Tibial nerve (tissue), 4 donors: ENCODE data around the gene CEP63. TPM values are rescaled to one million over a fixed set of nuclear protein-coding genes. Genes with fewer than 3 reads are reported as not detected.

ENCODE experiments used
- DNase-seq, 2 donors: peaks; one replicate each; pipeline ENCODE4 v3.0.0-alpha.2; 2019; ENCODE audit warnings: low spot score in 2 of 2
- H3K27ac ChIP-seq, 4 donors: fragments of 200-600 bp; sonication (generic) in 3 of 4; one replicate each; pipeline ENCODE4 v1.5.1; 2017 to 2019; ENCODE audit warnings: mild to moderate bottlenecking in 1 of 4
- H3K27me3 ChIP-seq, 2 donors: fragments of 200-600 bp; sonication (generic) in 1 of 2; one replicate each; pipeline versions ENCODE4 v1.5.1 to v1.6.0; 2017 to 2019
- H3K36me3 ChIP-seq, 3 donors: fragments of 200-600 bp; sonication (generic); one replicate each; pipeline ENCODE4 v1.5.1; 2018 to 2019
- H3K4me1 ChIP-seq, 4 donors: fragments of 200-600 bp; sonication (generic) in 3 of 4; one replicate each; pipeline ENCODE4 v1.5.1; 2017 to 2019
- H3K4me3 ChIP-seq, 4 donors: fragments of 200-600 bp; sonication (generic) in 3 of 4; one replicate each; pipeline ENCODE4 v1.5.1; 2017 to 2019; ENCODE audit warnings: mild to moderate bottlenecking in 1 of 4, moderate library complexity in 1 of 4
- H3K9me3 ChIP-seq, 4 donors: fragments of 200-600 bp; sonication (generic) in 3 of 4; one replicate each; pipeline ENCODE4 v1.5.1; 2017 to 2019
- EP300 ChIP-seq, 2 donors: sonication (generic); formaldehyde crosslinking; IDR thresholded peaks; one replicate each; pipeline ENCODE4 v1.6.1; 2017; ENCODE audit warnings: antibody characterized with exemption in 2 of 2, mild to moderate bottlenecking in 1 of 2
- POLR2A ChIP-seq, 2 donors: fragments of 450-650 bp; IDR thresholded peaks; one replicate each; pipeline ENCODE4 v1.6.1; 2017; ENCODE audit warnings: antibody characterized with exemption in 2 of 2, mild to moderate bottlenecking in 2 of 2, moderate library complexity in 2 of 2
- WGBS, 2 donors: methylation state at CpG; one replicate each; pipeline ENCODE4 v1.1.5; 2018; 5-methylcytosine and 5-hydroxymethylcytosine counted together
- total RNA-seq, 4 donors: library from RNA; depleted of rRNA; stranded (reverse); fragments of >200 nt; gene quantifications; one replicate each; pipeline ENCODE4 v1.1.0, GENCODE V29; 2016
- TF ChIP-seq, protein P1 (sequence below), 5 experiments: fragments of 200-600 bp in 3 of 5; fragments of 450-650 bp in 2 of 5; sonication (generic) in 3 of 5; IDR thresholded peaks; one replicate each; pipeline ENCODE4 v1.5.1; 2016 to 2019; ENCODE audit warnings: antibody characterized with exemption in 5 of 5, mild to moderate bottlenecking in 3 of 5, moderate library complexity in 2 of 5

CEP63 gene
- total RNA-seq, 4 donors from 2014 or later, result 21.4 to 32.7 (median 27.8) TPM

DNA sequence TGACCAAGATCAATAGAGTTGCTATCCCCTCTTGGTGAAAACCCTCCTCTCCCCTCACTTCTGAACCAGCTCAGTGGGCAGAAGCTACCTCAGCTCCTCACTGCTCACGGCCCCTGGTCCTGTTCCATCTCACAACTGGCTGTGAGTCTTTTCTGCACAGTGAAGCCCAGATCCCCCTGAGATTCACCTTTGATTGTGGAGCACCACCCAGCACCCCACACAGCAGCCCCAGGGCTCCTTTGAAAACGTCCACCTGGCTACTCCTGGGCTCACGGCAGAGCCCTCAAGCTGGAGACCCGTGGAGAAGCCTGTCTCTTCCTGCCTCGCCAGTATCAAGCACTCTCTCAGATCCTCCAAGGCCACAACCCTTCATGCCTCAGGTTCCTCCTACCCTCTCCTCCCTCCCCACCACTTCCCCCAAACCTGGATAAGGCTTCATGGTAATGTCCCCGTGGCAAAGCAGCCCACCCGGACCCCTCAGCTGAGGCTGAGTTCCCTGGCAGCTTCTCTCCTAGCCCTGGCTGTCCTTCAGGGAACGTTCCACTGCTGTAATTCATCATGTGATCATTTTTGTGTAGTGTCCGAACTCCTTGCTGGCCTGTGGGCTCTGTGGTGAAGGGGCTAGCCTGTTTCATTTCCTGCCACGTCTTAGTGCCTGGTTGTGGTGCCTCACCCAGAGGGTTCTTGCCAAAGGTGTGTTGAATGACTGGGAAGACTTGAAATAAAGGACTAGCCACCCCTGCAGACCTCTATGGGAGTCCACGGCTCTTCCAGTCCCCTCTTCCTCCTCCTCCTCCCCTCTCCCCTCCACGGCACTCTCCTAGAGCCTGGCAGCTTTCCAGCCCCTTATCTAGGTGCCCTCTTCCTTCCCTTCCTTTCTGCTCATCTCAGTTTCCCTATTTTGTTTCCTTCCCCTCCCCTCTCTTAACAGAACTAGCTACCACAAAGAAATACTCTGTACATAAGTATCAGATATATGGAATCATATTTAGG lies 120.5 kb downstream of the CEP63 start:
- 46 to 53% methylated on average over 12 of the region's 12 CpGs for WGBS, 2 donors
- peak overlapping the region in 3 of 4 donors; percentile 13 to 67 (median 17) for H3K27ac ChIP-seq
- H3K4me1 ChIP-seq, result peaks cover 0 to 19% (median 0%) of the 10 kb centered on the region in 4 donors
- TF ChIP-seq POLR2A (IDR thresholded peaks at IDR 0.05) (no peak), EP300 (IDR thresholded peaks at IDR 0.05) (no peak)
- TF ChIP-seq, protein P1, sequence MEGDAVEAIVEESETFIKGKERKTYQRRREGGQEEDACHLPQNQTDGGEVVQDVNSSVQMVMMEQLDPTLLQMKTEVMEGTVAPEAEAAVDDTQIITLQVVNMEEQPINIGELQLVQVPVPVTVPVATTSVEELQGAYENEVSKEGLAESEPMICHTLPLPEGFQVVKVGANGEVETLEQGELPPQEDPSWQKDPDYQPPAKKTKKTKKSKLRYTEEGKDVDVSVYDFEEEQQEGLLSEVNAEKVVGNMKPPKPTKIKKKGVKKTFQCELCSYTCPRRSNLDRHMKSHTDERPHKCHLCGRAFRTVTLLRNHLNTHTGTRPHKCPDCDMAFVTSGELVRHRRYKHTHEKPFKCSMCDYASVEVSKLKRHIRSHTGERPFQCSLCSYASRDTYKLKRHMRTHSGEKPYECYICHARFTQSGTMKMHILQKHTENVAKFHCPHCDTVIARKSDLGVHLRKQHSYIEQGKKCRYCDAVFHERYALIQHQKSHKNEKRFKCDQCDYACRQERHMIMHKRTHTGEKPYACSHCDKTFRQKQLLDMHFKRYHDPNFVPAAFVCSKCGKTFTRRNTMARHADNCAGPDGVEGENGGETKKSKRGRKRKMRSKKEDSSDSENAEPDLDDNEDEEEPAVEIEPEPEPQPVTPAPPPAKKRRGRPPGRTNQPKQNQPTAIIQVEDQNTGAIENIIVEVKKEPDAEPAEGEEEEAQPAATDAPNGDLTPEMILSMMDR (IDR thresholded peaks at IDR 0.05), result no peak
- no peak for DNase-seq
- H3K36me3 ChIP-seq, result no peaks in the 10 kb centered on the region
- H3K27me3 ChIP-seq, result no peaks in the 10 kb centered on the region
- no peak overlapping the region for H3K4me3 ChIP-seq
- H3K9me3 ChIP-seq, result no peaks in the 10 kb centered on the region

DNA sequence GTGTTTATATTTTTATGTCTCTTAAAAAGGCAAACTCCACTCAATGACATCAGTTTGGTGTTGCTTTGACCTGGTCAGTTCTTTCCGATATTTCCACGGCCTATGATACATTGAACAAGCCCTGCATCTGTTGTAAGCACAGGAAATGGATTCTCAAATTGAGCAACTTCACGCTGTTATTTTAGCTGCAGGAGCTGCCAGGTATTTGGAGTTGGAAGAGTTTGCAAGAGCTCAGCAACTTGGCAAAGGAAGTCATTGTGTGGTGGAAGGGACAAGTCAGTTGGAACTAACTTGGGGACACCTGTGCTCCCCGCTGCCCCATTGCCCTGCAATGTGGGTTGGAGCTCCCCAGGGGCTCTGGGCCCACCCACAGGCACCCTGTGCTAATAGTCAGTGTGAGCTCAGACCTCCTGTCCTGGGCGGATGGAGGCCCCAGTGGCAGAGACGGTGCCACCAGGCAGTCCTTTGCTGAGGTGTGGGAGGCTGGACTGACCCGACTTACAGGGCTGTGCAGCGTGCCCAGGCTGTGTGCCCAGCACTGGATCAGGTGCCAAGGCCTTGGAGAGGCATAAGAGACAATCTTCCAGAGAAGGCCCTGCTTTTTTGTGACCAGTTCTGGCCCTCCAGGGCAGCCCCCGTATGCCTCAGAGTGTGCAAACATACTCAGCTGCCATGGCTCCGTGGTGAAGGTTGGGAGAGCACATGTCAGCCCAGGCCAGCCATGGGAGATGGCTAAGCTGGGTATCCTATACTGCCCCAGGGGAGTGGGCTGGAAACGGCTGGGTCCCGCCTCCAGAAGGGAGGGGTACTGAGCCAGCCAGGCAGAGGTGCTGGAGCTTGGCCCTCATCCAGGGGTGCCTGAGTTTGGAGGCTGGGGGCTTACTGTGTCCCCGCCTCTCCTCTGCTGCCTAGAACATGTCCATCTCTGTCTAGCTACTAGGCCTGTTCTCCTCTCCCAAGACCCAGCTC lies 121.5 kb downstream of the CEP63 start:
- H3K36me3 ChIP-seq, result no peaks in the 10 kb centered on the region
- peaks cover 0 to 16% (median 0%) of the 10 kb centered on the region in 4 donors for H3K4me1 ChIP-seq
- peak overlapping the region in 1 of 4 donors; percentile 67 for H3K27ac ChIP-seq
- DNase-seq, result no peak
- peak in 1 of 2 donors; percentile 50 for TF ChIP-seq EP300 (IDR thresholded peaks at IDR 0.05)
- TF ChIP-seq, protein P1 (IDR thresholded peaks at IDR 0.05), result no peak
- no peak for TF ChIP-seq POLR2A (IDR thresholded peaks at IDR 0.05)
- no peaks in the 10 kb centered on the region for H3K9me3 ChIP-seq
- H3K27me3 ChIP-seq, result no peaks in the 10 kb centered on the region
- H3K4me3 ChIP-seq, result no peak overlapping the region
- 64 to 75% methylated on average over 8 to 13 of the region's 13 CpGs for WGBS, 2 donors

DNA sequence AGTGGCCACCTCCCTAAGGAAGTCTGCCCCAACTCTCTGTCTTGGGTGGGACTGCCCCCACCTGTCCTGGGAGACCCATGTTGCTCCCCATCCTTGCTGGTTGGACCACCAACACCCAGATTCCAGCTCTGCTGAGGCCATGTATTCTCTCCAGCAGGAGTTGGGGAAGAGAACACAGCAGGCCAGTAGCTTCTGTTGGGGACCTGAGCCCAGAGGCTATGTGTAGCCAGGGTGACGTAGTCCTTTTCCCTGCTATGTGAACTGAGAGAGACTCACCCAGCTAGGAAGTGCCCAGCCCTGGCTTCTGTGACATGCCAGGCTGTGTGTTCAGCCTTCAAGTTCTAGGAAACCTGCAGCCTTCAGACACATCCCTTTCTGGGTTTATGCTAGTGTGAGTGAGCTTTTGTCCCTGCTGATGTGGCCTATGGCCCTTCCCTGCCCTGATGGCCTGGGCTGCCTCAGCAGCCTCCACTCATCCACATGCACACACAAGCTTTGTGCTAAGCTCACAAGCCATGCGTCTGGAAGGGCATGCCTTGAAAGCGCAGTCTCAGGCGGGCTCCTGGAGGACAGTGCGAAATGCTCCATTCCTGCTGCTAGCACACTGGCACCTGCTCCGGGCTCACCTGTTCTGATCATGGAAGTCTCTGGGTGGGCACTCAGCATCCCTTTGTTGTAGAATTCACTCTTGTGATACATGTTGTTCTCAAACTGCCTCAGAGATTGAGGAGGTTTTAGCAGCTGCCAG lies 122.3 kb downstream of the CEP63 start:
- TF ChIP-seq POLR2A (IDR thresholded peaks at IDR 0.05), result no peak
- TF ChIP-seq, protein P1 (IDR thresholded peaks at IDR 0.05), result no peak
- TF ChIP-seq EP300 (IDR thresholded peaks at IDR 0.05), result no peak
- H3K27ac ChIP-seq, result no peak overlapping the region
- no peaks in the 10 kb centered on the region for H3K36me3 ChIP-seq
- H3K4me1 ChIP-seq, result peaks cover 0 to 16% (median 0%) of the 10 kb centered on the region in 4 donors
- no peaks in the 10 kb centered on the region for H3K9me3 ChIP-seq
- no peak for DNase-seq
- no peak overlapping the region for H3K4me3 ChIP-seq
- H3K27me3 ChIP-seq, result no peaks in the 10 kb centered on the region
- 87 to 91% methylated on average over 3 to 6 of the region's 6 CpGs for WGBS, 2 donors

DNA sequence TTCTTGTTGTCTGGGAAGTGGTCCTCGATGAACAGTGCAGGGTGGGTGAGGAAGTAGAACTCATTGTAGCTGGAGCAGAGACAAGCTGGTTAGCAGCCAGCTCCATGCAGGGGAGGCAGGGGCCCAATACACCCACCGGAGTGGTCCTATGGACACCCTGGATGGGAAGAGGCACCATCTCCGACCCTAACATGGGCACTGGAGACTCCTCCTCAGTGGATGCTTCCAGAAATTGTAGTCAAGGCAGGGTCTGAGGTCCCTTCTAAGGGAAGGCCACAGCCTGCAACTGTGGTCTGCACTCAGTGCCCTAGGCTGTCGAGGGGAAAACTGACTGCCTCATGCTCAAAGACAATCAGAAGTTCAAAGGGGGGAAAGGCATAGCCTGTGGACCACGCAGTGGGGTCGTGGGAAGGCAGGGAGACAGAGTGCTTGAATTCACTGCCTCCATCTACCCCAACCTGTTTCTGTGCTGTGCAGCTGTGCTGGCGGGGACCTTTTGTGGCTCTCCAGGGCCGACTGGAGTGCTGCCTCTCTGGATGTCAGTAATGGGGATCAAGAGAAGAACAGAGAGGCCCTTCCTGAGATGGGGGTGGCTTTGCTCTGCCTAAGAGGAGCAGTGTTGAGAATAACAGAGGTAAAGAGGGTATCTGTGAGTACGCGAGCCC lies 123.0 kb downstream of the CEP63 start:
- Histone ChIP-seq H3K4me3 (no peak overlapping the region), H3K27ac (no peak overlapping the region), H3K9me3 (no peaks in the 10 kb centered on the region), H3K36me3 (no peaks in the 10 kb centered on the region), H3K4me1 (peaks cover 0 to 16% (median 0%) of the 10 kb centered on the region in 4 donors), H3K27me3 (no peaks in the 10 kb centered on the region)
- 78 to 81% methylated on average over 10 of the region's 10 CpGs for WGBS, 2 donors
- no peak for TF ChIP-seq POLR2A (IDR thresholded peaks at IDR 0.05)
- TF ChIP-seq, protein P1 (IDR thresholded peaks at IDR 0.05), result no peak
- DNase-seq, result no peak
